HG02870 (cell line): ENCODE measurements around the gene STRIP2.
"Not testable (repeated sequence)": the region's sequence is repeated elsewhere in the genome, so short reads cannot be mapped to it uniquely, and the experiment has no call there.

Source experiments
- ATAC-seq: cut with Tn5 transposase; IDR thresholded peaks from one replicate; pipeline ENCODE4 v1.9.1; 2021; ENCODE audit warnings: mild to moderate bottlenecking, moderate library complexity; ENCODE audit not compliant: unreplicated experiment

Gene STRIP2

GRCh38 chr7:129421717-129422250 is 12.4 kb upstream of the STRIP2 start:
- no peak for ATAC-seq

- no peak for ATAC-seq
Measured at GRCh38 chr7:129422727-129423126, 11.5 kb upstream of the STRIP2 start.

- no peak for ATAC-seq
Measured at GRCh38 chr7:129423700-129424410, 10.4 kb upstream of the STRIP2 start.

GRCh38 chr7:129426482-129426881 is 7.8 kb upstream of the STRIP2 start:
- ATAC-seq: no peak

GRCh38 chr7:129427526-129428045 is 6.6 kb upstream of the STRIP2 start:
- ATAC-seq: no peak

GRCh38 chr7:129431911-129432643 is 2.2 kb upstream of the STRIP2 start:
- no peak for ATAC-seq

- no peak for ATAC-seq
Measured at GRCh38 chr7:129434675-129435318, 565 bp downstream of the STRIP2 start.

- ATAC-seq: no peak
Measured at GRCh38 chr7:129435414-129435829, 1.2 kb downstream of the STRIP2 start.

GRCh38 chr7:129436335-129436923 is 2.2 kb downstream of the STRIP2 start:
- no peak for ATAC-seq

GRCh38 chr7:129437190-129437589 is 3.0 kb downstream of the STRIP2 start:
- ATAC-seq: no peak

GRCh38 chr7:129438281-129438838 is 4.1 kb downstream of the STRIP2 start:
- ATAC-seq: no peak

GRCh38 chr7:129438839-129439651 is 4.8 kb downstream of the STRIP2 start:
- ATAC-seq: no peak

GRCh38 chr7:129439963-129440625 is 5.9 kb downstream of the STRIP2 start:
- ATAC-seq: no peak

GRCh38 chr7:129443612-129444011 is 9.4 kb downstream of the STRIP2 start:
- no peak for ATAC-seq

GRCh38 chr7:129444776-129445175 is 10.5 kb downstream of the STRIP2 start:
- ATAC-seq: not testable (repeated sequence)

- not testable (repeated sequence) for ATAC-seq
Measured at GRCh38 chr7:129446925-129447324, 12.7 kb downstream of the STRIP2 start.

GRCh38 chr7:129447445-129447844 is 13.2 kb downstream of the STRIP2 start:
- not testable (repeated sequence) for ATAC-seq

- not testable (repeated sequence) for ATAC-seq
Measured at GRCh38 chr7:129448608-129449007, 14.4 kb downstream of the STRIP2 start.

GRCh38 chr7:129450295-129450694 is 16.1 kb downstream of the STRIP2 start:
- ATAC-seq: no peak
